Cardiac muscle cell (in vitro differentiated cells and primary cell): ENCODE data around the gene SUSD1. TPM values are rescaled to one million over a fixed set of nuclear protein-coding genes. Genes with fewer than 3 reads are reported as not detected.

Experiments
- DNase-seq, 2 donors: peaks; one replicate each; pipeline versions ENCODE4 v3.0.0 to v3.0.0-alpha.2; 2010 to 2017; ENCODE audit warnings: low read depth in 1 of 2, low spot score in 1 of 2
- H3K27ac ChIP-seq: fragments of 200-600 bp; sonication (generic); 2 replicates; pipeline ENCODE4 v1.5.1; 2016
- H3K27me3 ChIP-seq: fragments of 200-600 bp; sonication (generic); 2 replicates; pipeline ENCODE4 v1.6.0; 2016; ENCODE audit warnings: control low read depth
- H3K36me3 ChIP-seq: fragments of 200-600 bp; sonication (generic); 2 replicates; pipeline ENCODE4 v1.5.1; 2016; ENCODE audit warnings: control low read depth
- H3K4me1 ChIP-seq: fragments of 200-600 bp; sonication (generic); 2 replicates; pipeline ENCODE4 v1.8.1; 2017; ENCODE audit warnings: low read depth, mild to moderate bottlenecking, mixed run types
- H3K4me3 ChIP-seq: fragments of 200-600 bp; sonication (generic); 2 replicates; pipeline ENCODE4 v1.5.1; 2016; ENCODE audit warnings: mild to moderate bottlenecking
- H3K9me3 ChIP-seq: fragments of 200-600 bp; sonication (generic); 2 replicates; pipeline ENCODE4 v1.5.1; 2017; ENCODE audit warnings: low read depth, mild to moderate bottlenecking, control low read depth
- polyA plus RNA-seq: library from polyadenylated mRNA; unstranded; fragments of >200 nt; fragmentation: Nextera tagmentation; extraction: Ambion mirVana; gene quantifications from 2 replicates; pipeline ENCODE4 v1.2.1, GENCODE V29; 2016
- total RNA-seq: library from RNA; depleted of rRNA; stranded (reverse); fragments of >200 nt; gene quantifications from 2 replicates; pipeline ENCODE4 v1.2.3, GENCODE V29; 2016
- TF ChIP-seq, protein P1 (sequence below): IDR thresholded peaks from 2 replicates; pipeline ENCODE4 v1.5.1; 2012; ENCODE audit warnings: low read depth, mild to moderate bottlenecking, low read length

SUSD1 gene
- total and polyA plus RNA-seq, 2 experiments from 2014 or later, result 9.7 to 15.2 TPM

DNA sequence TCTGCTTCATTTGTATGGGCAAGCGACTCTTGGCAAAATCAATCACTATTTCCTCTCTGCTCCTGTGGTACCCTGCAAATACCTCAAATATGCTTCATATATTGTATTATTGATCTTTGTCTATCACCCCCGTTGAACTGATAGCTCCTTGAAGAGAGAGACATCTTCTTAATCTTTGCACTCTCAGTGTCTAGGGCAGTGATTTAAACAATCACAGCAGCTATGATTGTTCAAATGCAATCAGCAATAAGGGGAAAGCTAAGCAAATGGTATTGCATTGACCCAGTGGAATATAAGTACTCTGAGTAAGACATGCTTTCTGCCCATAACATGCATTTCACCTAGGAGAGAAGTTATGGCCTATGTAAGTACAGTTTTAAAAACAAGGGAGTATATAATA, 90.2 kb downstream of the SUSD1 start:
- Histone ChIP-seq H3K36me3 (no peaks in the 10 kb centered on the region), H3K4me3 (no peak overlapping the region), H3K27me3 (no peaks in the 10 kb centered on the region), H3K27ac (no peak overlapping the region), H3K4me1 (no peaks in the 10 kb centered on the region), H3K9me3 (no peaks in the 10 kb centered on the region)
- TF ChIP-seq, protein P1, sequence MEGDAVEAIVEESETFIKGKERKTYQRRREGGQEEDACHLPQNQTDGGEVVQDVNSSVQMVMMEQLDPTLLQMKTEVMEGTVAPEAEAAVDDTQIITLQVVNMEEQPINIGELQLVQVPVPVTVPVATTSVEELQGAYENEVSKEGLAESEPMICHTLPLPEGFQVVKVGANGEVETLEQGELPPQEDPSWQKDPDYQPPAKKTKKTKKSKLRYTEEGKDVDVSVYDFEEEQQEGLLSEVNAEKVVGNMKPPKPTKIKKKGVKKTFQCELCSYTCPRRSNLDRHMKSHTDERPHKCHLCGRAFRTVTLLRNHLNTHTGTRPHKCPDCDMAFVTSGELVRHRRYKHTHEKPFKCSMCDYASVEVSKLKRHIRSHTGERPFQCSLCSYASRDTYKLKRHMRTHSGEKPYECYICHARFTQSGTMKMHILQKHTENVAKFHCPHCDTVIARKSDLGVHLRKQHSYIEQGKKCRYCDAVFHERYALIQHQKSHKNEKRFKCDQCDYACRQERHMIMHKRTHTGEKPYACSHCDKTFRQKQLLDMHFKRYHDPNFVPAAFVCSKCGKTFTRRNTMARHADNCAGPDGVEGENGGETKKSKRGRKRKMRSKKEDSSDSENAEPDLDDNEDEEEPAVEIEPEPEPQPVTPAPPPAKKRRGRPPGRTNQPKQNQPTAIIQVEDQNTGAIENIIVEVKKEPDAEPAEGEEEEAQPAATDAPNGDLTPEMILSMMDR, result no peak
- no peak for DNase-seq

DNA sequence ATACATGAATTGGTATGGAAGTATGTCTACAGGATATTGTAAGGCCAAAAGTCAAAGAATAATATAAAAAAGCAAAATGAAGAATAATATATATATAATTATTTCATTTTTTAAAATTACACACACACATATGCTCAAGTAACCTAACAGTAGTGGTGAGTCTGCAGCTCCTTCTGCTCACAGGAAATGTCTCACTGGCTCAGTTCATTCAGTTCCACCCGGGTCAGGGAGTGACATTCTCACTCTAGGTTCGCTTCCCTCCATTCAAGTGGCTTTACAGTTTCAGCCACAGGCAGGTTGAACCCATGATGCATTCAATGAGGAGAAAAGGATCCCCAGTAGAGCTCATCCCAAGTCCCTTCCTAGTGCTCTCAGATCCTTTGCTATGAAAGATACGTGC, 90.8 kb downstream of the SUSD1 start:
- Histone ChIP-seq H3K4me3 (no peak overlapping the region), H3K9me3 (no peaks in the 10 kb centered on the region), H3K4me1 (no peaks in the 10 kb centered on the region), H3K36me3 (no peaks in the 10 kb centered on the region), H3K27me3 (no peaks in the 10 kb centered on the region), H3K27ac (no peak overlapping the region)
- DNase-seq, result no peak
- TF ChIP-seq, protein P1, result no peak

DNA sequence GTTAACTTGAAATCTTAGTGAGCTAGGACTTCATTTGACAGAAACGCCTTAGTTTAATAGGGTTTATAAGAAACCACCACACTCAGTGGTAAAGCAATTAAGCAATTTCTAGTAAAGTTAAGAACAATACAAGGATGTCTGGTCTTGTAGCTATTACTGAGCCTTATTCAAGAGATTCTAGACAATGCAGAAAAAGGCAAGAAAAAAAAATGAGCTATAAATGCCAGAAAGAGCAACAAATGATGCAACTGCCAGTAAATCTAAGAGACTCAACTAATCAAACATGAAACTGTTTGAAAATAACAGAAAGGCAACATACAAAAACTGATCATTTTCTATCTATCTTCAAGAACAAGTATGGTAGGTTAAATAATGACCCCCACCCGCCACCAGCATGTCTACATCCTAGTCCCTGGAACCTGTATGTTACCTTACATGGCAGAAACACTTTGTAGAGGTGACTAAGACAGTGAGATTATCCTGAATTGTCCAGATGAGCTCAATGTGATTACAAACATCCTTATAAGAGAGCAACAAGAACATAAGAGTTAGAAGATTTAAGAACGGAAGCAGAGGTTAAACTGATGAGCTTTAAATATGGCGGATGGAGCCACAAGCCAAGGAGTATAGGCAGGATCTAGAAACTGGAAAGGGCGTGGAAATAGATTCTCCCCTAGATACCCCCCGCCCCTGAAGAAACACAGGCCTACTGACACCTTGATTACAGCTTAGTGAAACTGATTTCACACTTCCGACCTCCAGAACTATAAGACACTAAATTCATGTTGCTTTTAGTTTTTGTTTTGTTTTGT, 93.0 kb downstream of the SUSD1 start:
- H3K27me3 ChIP-seq, result no peaks in the 10 kb centered on the region
- no peak overlapping the region for H3K27ac ChIP-seq
- no peak for DNase-seq
- H3K9me3 ChIP-seq, result no peaks in the 10 kb centered on the region
- H3K4me3 ChIP-seq, result no peak overlapping the region
- H3K4me1 ChIP-seq, result no peaks in the 10 kb centered on the region
- TF ChIP-seq, protein P1, result no peak
- no peaks in the 10 kb centered on the region for H3K36me3 ChIP-seq

DNA sequence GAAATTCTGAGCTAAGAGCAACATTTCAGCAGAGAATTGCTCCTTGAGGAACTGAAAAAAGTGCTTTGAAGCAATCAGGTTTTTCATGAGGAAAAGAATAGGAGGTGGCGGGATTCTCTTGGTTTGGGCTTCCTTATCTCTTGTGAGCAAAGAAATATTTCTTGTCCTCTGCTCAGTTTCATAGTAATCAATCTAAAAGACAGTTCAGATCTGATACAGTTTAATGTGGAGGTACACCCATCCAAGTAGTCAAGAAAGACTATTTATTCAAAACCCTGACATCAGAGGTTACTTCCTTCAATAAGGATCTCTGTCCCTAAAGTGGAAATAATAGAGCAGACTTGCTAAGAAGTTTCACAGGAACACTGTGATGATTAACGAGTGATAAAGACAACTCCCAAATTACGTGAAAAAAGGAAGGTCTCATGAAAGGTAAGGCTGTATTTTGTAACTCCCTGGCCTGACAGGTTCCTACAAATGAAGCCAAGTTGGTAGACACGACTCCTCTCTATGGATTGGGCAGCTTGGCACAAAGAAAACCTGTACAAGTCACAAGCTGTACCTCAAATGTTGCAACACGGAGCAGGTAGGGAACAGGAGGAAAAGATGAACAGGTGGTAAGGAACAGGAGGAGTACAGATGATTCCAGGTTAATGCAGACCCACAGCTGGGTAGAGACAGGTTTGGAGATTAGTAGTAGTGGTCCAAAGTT, 94.1 kb downstream of the SUSD1 start:
- Histone ChIP-seq H3K9me3 (no peaks in the 10 kb centered on the region), H3K27me3 (no peaks in the 10 kb centered on the region), H3K4me3 (no peak overlapping the region), H3K36me3 (no peaks in the 10 kb centered on the region), H3K27ac (no peak overlapping the region), H3K4me1 (no peaks in the 10 kb centered on the region)
- no peak for DNase-seq
- TF ChIP-seq, protein P1, result no peak

DNA sequence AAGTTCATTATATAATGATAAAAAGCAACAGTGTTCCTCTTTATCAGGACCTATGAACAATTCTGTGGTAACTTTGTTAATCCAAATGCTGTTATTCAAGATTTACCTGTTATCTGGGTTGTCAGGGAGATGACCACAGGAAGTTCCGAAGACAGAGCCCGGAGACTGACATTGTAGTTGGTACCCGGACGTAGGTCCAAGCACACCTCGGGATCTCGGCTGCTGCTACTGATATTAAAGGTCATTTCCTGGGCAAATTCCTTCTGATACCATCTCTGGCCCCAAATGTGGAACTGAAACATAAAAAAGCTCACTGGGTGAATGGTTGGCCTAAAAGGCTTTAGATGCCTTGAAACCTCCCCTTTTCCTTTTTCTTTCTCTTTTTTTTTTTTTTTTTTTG, 96.7 kb downstream of the SUSD1 start:
- H3K27me3 ChIP-seq, result no peaks in the 10 kb centered on the region
- H3K36me3 ChIP-seq, result no peaks in the 10 kb centered on the region
- H3K9me3 ChIP-seq, result no peaks in the 10 kb centered on the region
- no peak overlapping the region for H3K4me3 ChIP-seq
- no peak overlapping the region for H3K27ac ChIP-seq
- DNase-seq, result no peak
- TF ChIP-seq, protein P1, result no peak
- H3K4me1 ChIP-seq, result no peaks in the 10 kb centered on the region
